GM19099 (cell line): Measurements from ENCODE around the gene SLC9A9.

Source experiments
- POLR2A ChIP-seq: IDR thresholded peaks from 3 replicates; pipeline ENCODE4 v1.6.1; 2011; ENCODE audit warnings: low read depth; ENCODE audit not compliant: insufficient read length; ENCODE audit errors: extremely low read depth

Gene SLC9A9

GRCh38 chr3:143221446-143221845 lies 626.8 kb downstream of the SLC9A9 start:
- no peak for TF ChIP-seq POLR2A

GRCh38 chr3:143220741-143221140 lies 627.5 kb downstream of the SLC9A9 start:
- TF ChIP-seq POLR2A: no peak

GRCh38 chr3:143218166-143218835 lies 630.0 kb downstream of the SLC9A9 start:
- no peak for TF ChIP-seq POLR2A

- TF ChIP-seq POLR2A: no peak
These were observed 631.0 kb downstream of the SLC9A9 start for GRCh38 chr3:143217283-143217682.

- no peak for TF ChIP-seq POLR2A
These were observed 631.5 kb downstream of the SLC9A9 start for GRCh38 chr3:143216709-143217182.
